HCT116 (cell line): ENCODE measurements around the gene FAM222B.

Source experiments
- CTCF ChIP-seq, 3 experiments: fragments of 200-600 bp in 1 of 3; sonication (generic) in 1 of 3; IDR thresholded peaks in 2 of 3; conservative IDR thresholded peaks in 1 of 3; 2 replicates each; pipeline ENCODE4 v1.5.1; 2012 to 2017; ENCODE audit warnings: low read depth in 2 of 3, low read length in 2 of 3, antibody characterized with exemption in 1 of 3, borderline replicate concordance in 1 of 3, control low read depth in 1 of 3, mild to moderate bottlenecking in 1 of 3, mixed read lengths in 1 of 3, mixed run types in 1 of 3, moderate library complexity in 1 of 3; ENCODE audit not compliant: insufficient read depth in 1 of 3
- POLR2A ChIP-seq: IDR thresholded peaks from 2 replicates; pipeline ENCODE4 v1.7.0; 2011; ENCODE audit warnings: borderline replicate concordance; ENCODE audit not compliant: insufficient read depth, insufficient read length; ENCODE audit errors: extremely low read depth
- POLR2AphosphoS5 ChIP-seq: IDR thresholded peaks from 2 replicates; pipeline ENCODE4 v1.6.1; 2011; ENCODE audit warnings: mild to moderate bottlenecking, low read depth, low read length, moderate library complexity
- ZBTB33 ChIP-seq: IDR thresholded peaks from 2 replicates; pipeline ENCODE4 v1.6.1; 2011; ENCODE audit warnings: mild to moderate bottlenecking, low read length, moderate library complexity; ENCODE audit not compliant: insufficient replicate concordance; ENCODE audit errors: extremely low read depth

- TF ChIP-seq POLR2AphosphoS5 (no peak), POLR2A (no peak), CTCF (IDR thresholded peaks at IDR 0.05 in 2 of 3, conservative IDR thresholded peaks at IDR 0.05 in 1 of 3; ENCODE audit: borderline replicate concordance in 1 of 3, insufficient read depth in 1 of 3, low read depth in 2 of 3, low read length in 2 of 3) (no peak), ZBTB33 (no peak)
Measured at GRCh38 chr17:28807925-28808634, 34.5 kb downstream of the FAM222B start.
